ENCODE results near the gene RARG. TPM values are rescaled to one million over a fixed set of nuclear protein-coding genes. Genes with fewer than 3 reads are reported as not detected.

RARG gene
- total and polyA plus RNA-seq, 9 donors = 8.7 to 37.0 (median 25.8) TPM

- TF ChIP-seq POLR2A (IDR thresholded peaks at IDR 0.05) = no peak
- DNase-seq = peak; percentile 87 to 94 (median 90)
- Histone ChIP-seq H3K9me3 (no peaks in the 10 kb centered on the region), H3K4me3 (peak overlapping the region; percentile 79), H3K36me3 (no peaks in the 10 kb centered on the region), H3K27ac (peak overlapping the region; percentile 83 to 99), H3K27me3 (no peaks in the 10 kb centered on the region), H3K4me1 (ENCODE audit: insufficient read depth) (peaks cover 21% of the 10 kb centered on the region)
- 0 to 1% (median 0%) methylated on average over 34 to 42 of the region's 42 CpGs for WGBS, 3 donors
- intact Hi-C loops (cut with DNase I) = no loop called here
Measured at GRCh38 chr12:53220694-53221202, 11.3 kb downstream of the RARG start.

GRCh38 chr12:53219956-53220693 lies 11.9 kb downstream of the RARG start:
- H3K36me3 ChIP-seq = no peaks in the 10 kb centered on the region
- TF ChIP-seq CTCF (IDR thresholded peaks at IDR 0.05) = no peak
- no peak for TF ChIP-seq EP300 (IDR thresholded peaks at IDR 0.05)
- no peak for TF ChIP-seq POLR2A (IDR thresholded peaks at IDR 0.05)
- H3K27me3 ChIP-seq = no peaks in the 10 kb centered on the region
- DNase-seq = peak in 4 of 5 donors; percentile 54 to 74 (median 68)
- H3K4me3 ChIP-seq = peak overlapping the region; percentile 79
- intact Hi-C loops (cut with DNase I) = loop anchor here in 2 of 4 donors (5.0 kb wide), 2 partner anchors 32 to 282 kb away; partner anchors contain the start of gene TARBP2 (in 1 of the 2)
- peak overlapping the region; percentile 57 to 99 for H3K27ac ChIP-seq
- 0 to 1% (median 1%) methylated on average over 50 to 52 of the region's 53 CpGs for WGBS, 3 donors
- H3K9me3 ChIP-seq = no peaks in the 10 kb centered on the region
- H3K4me1 ChIP-seq (ENCODE audit: insufficient read depth) = peaks cover 21% of the 10 kb centered on the region

- no peaks in the 10 kb centered on the region for H3K36me3 ChIP-seq
- 0 to 1% (median 0%) methylated on average over 27 of the region's 27 CpGs for WGBS, 3 donors
- DNase-seq = peak in 2 of 5 donors; percentile 56 to 61
- intact Hi-C loops (cut with DNase I) = loop anchor here in 2 of 4 donors (5.0 kb wide), 2 partner anchors 33 to 283 kb away; partner anchors contain the start of gene TARBP2 (in 1 of the 2)
- no peak for TF ChIP-seq CTCF (IDR thresholded peaks at IDR 0.05)
- no peak for TF ChIP-seq EP300 (IDR thresholded peaks at IDR 0.05)
- no peak for TF ChIP-seq POLR2A (IDR thresholded peaks at IDR 0.05)
- peak overlapping the region; percentile 79 for H3K4me3 ChIP-seq
- H3K27ac ChIP-seq = peak overlapping the region; percentile 49 to 99
- H3K27me3 ChIP-seq = no peaks in the 10 kb centered on the region
- no peaks in the 10 kb centered on the region for H3K9me3 ChIP-seq
- peaks cover 21% of the 10 kb centered on the region for H3K4me1 ChIP-seq (ENCODE audit: insufficient read depth)
Measured at GRCh38 chr12:53219292-53219955, 12.6 kb downstream of the RARG start.

GRCh38 chr12:53218551-53219291 lies 13.3 kb downstream of the RARG start:
- intact Hi-C loops (cut with DNase I) = loop anchor here in 2 of 4 donors (5.0 kb wide), 2 partner anchors 34 to 284 kb away; partner anchors contain the start of gene TARBP2 (in 1 of the 2)
- WGBS, 3 donors = 2 to 11% (median 7%) methylated on average over 30 of the region's 30 CpGs
- peaks cover 21% of the 10 kb centered on the region for H3K4me1 ChIP-seq (ENCODE audit: insufficient read depth)

More at GRCh38 chr12:53218551-53219291, 13.3 kb downstream of the RARG start:
- Histone ChIP-seq H3K36me3 (no peaks in the 10 kb centered on the region), H3K27me3 (no peaks in the 10 kb centered on the region), H3K4me3 (peak overlapping the region; percentile 79), H3K9me3 (no peaks in the 10 kb centered on the region), H3K27ac (peak overlapping the region; percentile 49 to 99)
- peak in 4 of 5 donors; percentile 43 to 71 (median 65) for DNase-seq
- TF ChIP-seq POLR2A (IDR thresholded peaks at IDR 0.05) (no peak), EP300 (IDR thresholded peaks at IDR 0.05) (no peak), CTCF (IDR thresholded peaks at IDR 0.05) (no peak)
